H1 (cell line): ENCODE measurements around the gene ETF1. TPM values are rescaled to one million over a fixed set of nuclear protein-coding genes. Genes with fewer than 3 reads are reported as not detected.
A peak's percentile ranks its signal among the peaks of the same experiment; 100 is the strongest.

Experiments
- CHD2 ChIP-seq: IDR thresholded peaks from 2 replicates; pipeline ENCODE4 v1.6.1; 2012; ENCODE audit warnings: low read length, improper control_type of control experiment
- CREB1 ChIP-seq: IDR thresholded peaks from 2 replicates; pipeline ENCODE4 v1.6.1; 2012; ENCODE audit warnings: inconsistent platforms
- CTBP2 ChIP-seq: IDR thresholded peaks from 2 replicates; pipeline ENCODE4 v1.7.0; 2011; ENCODE audit warnings: borderline replicate concordance, mild to moderate bottlenecking, moderate library complexity, mixed read lengths, low read length; ENCODE audit not compliant: insufficient read depth, insufficient read length
- CTCF ChIP-seq, 3 experiments: IDR thresholded peaks; 1 replicate in 2 of 3; 2 replicates in 1 of 3; pipeline versions ENCODE4 v1.5.1 to v1.6.1; 2011; ENCODE audit warnings: low read length in 3 of 3, mild to moderate bottlenecking in 3 of 3, inconsistent platforms in 2 of 3, low read depth in 1 of 3, moderate library complexity in 1 of 3; ENCODE audit not compliant: insufficient read depth in 1 of 3; ENCODE audit errors: control extremely low read depth in 1 of 3
- EP300 ChIP-seq, 2 experiments: IDR thresholded peaks; 1 replicate in 1 of 2; 2 replicates in 1 of 2; pipeline ENCODE4 v1.6.1; 2011 to 2012; ENCODE audit warnings: low read depth in 2 of 2, low read length in 2 of 2, mild to moderate bottlenecking in 2 of 2, borderline replicate concordance in 1 of 2, inconsistent platforms in 1 of 2, moderate library complexity in 1 of 2
- MAFK ChIP-seq: IDR thresholded peaks from 2 replicates; pipeline ENCODE4 v1.6.1; 2012; ENCODE audit warnings: low read depth, mild to moderate bottlenecking, improper control_type of control experiment, low read length
- MAX ChIP-seq: IDR thresholded peaks from 2 replicates; pipeline ENCODE4 v1.6.1; 2012; ENCODE audit warnings: inconsistent platforms
- NRF1 ChIP-seq: IDR thresholded peaks from 2 replicates; pipeline ENCODE4 v1.6.1; 2011; ENCODE audit warnings: mild to moderate bottlenecking, low read depth, low read length, improper control_type of control experiment
- RAD21 ChIP-seq, 2 experiments: IDR thresholded peaks in 1 of 2; conservative IDR thresholded peaks in 1 of 2; 2 replicates each; pipeline ENCODE4 v1.6.1; 2011; ENCODE audit warnings: low read depth in 2 of 2, low read length in 2 of 2, improper control_type of control experiment in 1 of 2, inconsistent platforms in 1 of 2, mild to moderate bottlenecking in 1 of 2, moderate library complexity in 1 of 2
- TAF1 ChIP-seq: IDR thresholded peaks from 2 replicates; pipeline ENCODE4 v1.6.1; 2011; ENCODE audit warnings: mild to moderate bottlenecking, low read depth, low read length
- TAF7 ChIP-seq: optimal IDR thresholded peaks from 2 replicates; pipeline ENCODE3; 2011; ENCODE audit warnings: low read depth, mild to moderate bottlenecking, inconsistent platforms, low read length, moderate library complexity, borderline replicate concordance
- polyA plus RNA-seq, 7 experiments: library from polyadenylated mRNA; depleted of rRNA in 3 of 7; stranded (reverse) in 5 of 7; unstranded in 2 of 7; fragments of >200 nt in 5 of 7; fragments of 200-250 nt in 2 of 7; gene quantifications; 1 replicate in 5 of 7; 2 replicates in 1 of 7; 4 replicates in 1 of 7; pipeline versions ENCODE4 v1.2.1 to v1.2.3, GENCODE V29; 2011 to 2013; ENCODE audit warnings: missing spikeins in 2 of 7, mixed read lengths in 2 of 7
- total RNA-seq: library from RNA; stranded (reverse); fragmentation: NEBNext Ultra II Directional; extraction: Animal tissue kit (Norgen Biotek cat#: 25700); gene quantifications from 2 replicates; pipeline ENCODE4 v1.2.1, GENCODE V29; 2021
- TF ChIP-seq, protein P1 (sequence below): IDR thresholded peaks from 2 replicates; pipeline ENCODE4 v1.6.1; 2012; ENCODE audit warnings: inconsistent platforms

ETF1 gene
- total and polyA plus RNA-seq, 2 of the 8 experiments (the other 6 are each of a cell fraction or from before 2014, with no cell fraction given): 50.5 to 168 TPM

GRCh38 chr5:138464008-138464387 lies 79.0 kb downstream of the ETF1 start (continued):
- TF ChIP-seq NRF1 (no peak), RAD21 (IDR thresholded peaks at IDR 0.05 in 1 of 2, conservative IDR thresholded peaks at IDR 0.05 in 1 of 2; ENCODE audit: low read depth in 2 of 2, low read length in 2 of 2) (peak; percentile 28 to 59; a peak in 3 of 4 replicates), TAF1 (peak; percentile 42), CTBP2 (peak; percentile 40), CREB1 (peak; percentile 66), MAX (peak; percentile 80), CHD2 (peak; percentile 34; the same call in 1 of the 2 replicates), EP300 (IDR thresholded peaks at IDR 0.05; ENCODE audit: borderline replicate concordance in 1 of 2, low read depth in 2 of 2, low read length in 2 of 2) (peak; percentile 3 to 87; a peak in 2 of 3 replicates), MAFK (no peak), TAF7 (peak; percentile 46), CTCF (IDR thresholded peaks at IDR 0.05; ENCODE audit: control extremely low read depth in 1 of 3, insufficient read depth in 1 of 3, low read depth in 1 of 3, low read length in 3 of 3) (peak in 2 of 3 experiments; percentile 71 to 73; a peak in 3 of 4 replicates)
- TF ChIP-seq, protein P1, sequence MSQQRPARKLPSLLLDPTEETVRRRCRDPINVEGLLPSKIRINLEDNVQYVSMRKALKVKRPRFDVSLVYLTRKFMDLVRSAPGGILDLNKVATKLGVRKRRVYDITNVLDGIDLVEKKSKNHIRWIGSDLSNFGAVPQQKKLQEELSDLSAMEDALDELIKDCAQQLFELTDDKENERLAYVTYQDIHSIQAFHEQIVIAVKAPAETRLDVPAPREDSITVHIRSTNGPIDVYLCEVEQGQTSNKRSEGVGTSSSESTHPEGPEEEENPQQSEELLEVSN: peak; percentile 87
